ENCODE measurements around the gene FLT1.

Gene FLT1

DNA sequence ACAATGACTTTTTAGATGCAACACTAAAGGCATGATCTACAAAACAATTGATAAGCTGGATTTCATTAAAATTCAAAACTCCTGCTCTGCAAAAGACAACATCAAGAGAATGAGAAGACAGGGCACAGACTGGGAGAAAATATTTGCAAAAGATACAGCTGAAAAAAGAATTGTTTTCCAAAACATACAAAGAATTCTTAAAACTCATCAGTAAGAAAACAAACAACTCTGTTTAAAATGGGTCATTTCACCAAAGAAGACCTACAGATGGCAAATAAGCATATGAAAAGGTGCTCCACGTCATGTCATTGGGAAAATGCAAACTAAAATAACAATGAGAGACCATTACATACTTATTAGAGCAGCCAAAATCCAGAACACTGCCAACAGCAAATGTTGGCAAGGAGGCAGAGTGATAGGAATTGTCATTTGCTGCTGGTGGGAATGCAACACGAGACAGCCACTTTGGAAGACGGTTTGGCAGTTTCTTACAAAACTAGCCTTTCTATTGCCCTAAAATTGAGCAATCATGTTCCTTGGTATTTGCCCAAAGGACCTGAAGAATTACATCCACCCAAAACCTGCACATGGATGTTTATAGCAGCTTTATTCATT, 39.2 kb downstream of the FLT1 start:
- TF ChIP-seq CTCF (IDR thresholded peaks at IDR 0.05): no peak

DNA sequence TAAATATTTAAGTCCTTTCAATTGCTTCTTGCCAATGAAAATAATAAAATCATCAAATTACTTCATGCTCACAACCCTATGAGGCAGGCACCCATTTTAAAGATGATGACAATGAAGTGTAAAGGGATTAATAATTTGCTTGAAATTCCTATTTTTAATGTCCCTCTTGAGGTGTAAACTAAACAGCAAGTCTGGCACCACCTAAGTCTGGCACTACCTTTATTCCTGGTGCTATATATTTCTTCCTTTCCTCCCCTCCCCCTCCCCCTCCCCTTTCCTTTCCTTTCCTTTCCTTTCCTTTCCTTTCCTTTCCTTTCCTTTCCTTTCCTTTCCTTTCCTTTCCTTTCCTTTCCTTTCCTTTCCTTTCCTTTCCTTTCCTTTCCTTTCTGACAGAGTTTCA, 42.2 kb downstream of the FLT1 start:
- TF ChIP-seq CTCF (IDR thresholded peaks at IDR 0.05): no peak

- no peak for TF ChIP-seq CTCF (IDR thresholded peaks at IDR 0.05)
These were observed 43.3 kb downstream of the FLT1 start for GRCh38 chr13:28451482-28452217.

GRCh38 chr13:28449826-28450773, 44.8 kb downstream of the FLT1 start:
- no peak for TF ChIP-seq CTCF (IDR thresholded peaks at IDR 0.05)

GRCh38 chr13:28448651-28449358, 46.1 kb downstream of the FLT1 start:
- TF ChIP-seq CTCF (IDR thresholded peaks at IDR 0.05): no peak

DNA sequence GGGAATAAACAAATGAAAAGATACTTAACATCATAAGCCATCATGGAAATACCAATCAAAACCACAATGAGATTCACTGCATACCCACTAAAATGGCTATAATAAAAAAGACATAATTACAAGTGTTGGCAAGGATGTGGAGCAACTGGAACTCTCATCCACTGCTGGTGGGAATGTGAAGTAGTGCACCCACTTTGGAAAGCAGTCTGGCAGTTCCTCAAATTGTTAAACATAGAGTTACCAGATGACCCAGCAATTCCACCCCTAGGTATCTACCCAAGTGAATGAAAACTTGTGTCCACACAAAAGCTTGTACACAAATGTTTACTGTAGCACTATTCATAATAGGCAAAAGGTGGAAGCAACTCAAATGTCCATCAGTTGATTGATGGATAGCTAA, 46.9 kb downstream of the FLT1 start:
- no peak for TF ChIP-seq CTCF (IDR thresholded peaks at IDR 0.05)

DNA sequence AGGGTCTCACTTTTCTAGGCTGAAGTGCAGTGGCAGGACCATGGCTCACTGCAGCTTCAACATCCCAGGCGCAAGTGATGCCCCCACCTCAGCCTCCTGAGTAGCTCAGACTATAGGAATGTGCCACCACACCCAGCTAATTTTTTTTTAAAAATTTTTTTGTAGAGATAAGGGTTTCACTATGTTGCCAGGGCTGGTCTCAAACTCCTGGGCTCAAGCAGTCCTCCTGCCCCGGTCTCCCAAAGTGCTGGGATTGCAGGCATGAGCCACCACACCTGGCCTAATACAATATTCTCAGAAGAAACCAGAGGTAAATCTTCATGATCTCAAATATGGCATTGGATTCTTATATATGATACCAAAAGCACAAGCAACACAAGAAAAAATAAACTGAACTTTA, 47.7 kb downstream of the FLT1 start:
- TF ChIP-seq CTCF (IDR thresholded peaks at IDR 0.05): no peak
